SK-N-SH (cell line): ENCODE results near the gene WHAMM. TPM values are rescaled to one million over a fixed set of nuclear protein-coding genes. Genes with fewer than 3 reads are reported as not detected.

ENCODE experiments used
- CTCF ChIA-PET: fragments of 300-600, 350-600 bp; formaldehyde crosslinking; extraction: SDS; loops from one replicate; lab custom pipeline; 2021; lab: Yijun Ruan, JAX
- POLR2A ChIA-PET: fragments of 350-600 bp; sonication (Branson Sonifier 250); formaldehyde crosslinking; extraction: SDS; loops from one replicate; lab custom pipeline; 2020; ENCODE audit warnings: antibody characterized with exemption, inconsistent platforms; lab: Yijun Ruan, JAX
- DNase-seq: peaks from one replicate; pipeline ENCODE4 v3.0.0; 2012
- H2AFZ ChIP-seq: fragments of 200-600 bp; sonication (generic); 2 replicates; pipeline ENCODE4 v1.8.1; 2016; ENCODE audit warnings: antibody characterized with exemption, mild to moderate bottlenecking, low read depth
- H3F3A ChIP-seq: fragments of 200-600 bp; sonication (generic); replicated peaks from 2 replicates; pipeline ENCODE3; 2016; ENCODE audit warnings: antibody characterized with exemption, mild to moderate bottlenecking; ENCODE audit not compliant: insufficient read depth
- H3K27ac ChIP-seq, 2 experiments: fragments of 200-500 bp in 1 of 2; fragments of 200-600 bp in 1 of 2; sonication (Bioruptor generic) in 1 of 2; sonication (generic), shearing (Covaris generic) in 1 of 2; 2 replicates each; pipeline versions ENCODE4 v1.5.1 to v1.6.1; 2014 to 2016; ENCODE audit warnings: low read depth in 2 of 2, inconsistent platforms in 1 of 2, low read length in 1 of 2, mild to moderate bottlenecking in 1 of 2, mixed read lengths in 1 of 2
- H3K27me3 ChIP-seq: fragments of 200-600 bp; sonication (generic), shearing (Covaris generic); 2 replicates; pipeline ENCODE4 v1.6.1; 2016; ENCODE audit warnings: mixed run types; ENCODE audit not compliant: insufficient read depth
- H3K36me3 ChIP-seq, 2 experiments: fragments of 200-500 bp in 1 of 2; fragments of 200-600 bp in 1 of 2; sonication (Bioruptor generic) in 1 of 2; sonication (generic) in 1 of 2; replicated peaks in 1 of 2; 2 replicates each; pipeline versions ENCODE3 to v1.5.1; 2014 to 2016; ENCODE audit warnings: low read length in 1 of 2, mild to moderate bottlenecking in 1 of 2; ENCODE audit not compliant: insufficient read depth in 2 of 2, control insufficient read depth in 1 of 2
- H3K4me1 ChIP-seq, 2 experiments: fragments of 200-500 bp in 1 of 2; fragments of 200-600 bp in 1 of 2; sonication (Bioruptor generic) in 1 of 2; sonication (generic), shearing (Covaris generic) in 1 of 2; 2 replicates each; pipeline versions ENCODE4 v1.5.1 to v1.6.1; 2014 to 2016; ENCODE audit warnings: low read depth in 1 of 2, low read length in 1 of 2, mixed run types in 1 of 2; ENCODE audit not compliant: insufficient read depth in 2 of 2, control insufficient read depth in 1 of 2
- H3K4me2 ChIP-seq: fragments of 200-600 bp; sonication (generic), shearing (Covaris generic); 2 replicates; pipeline ENCODE4 v1.6.1; 2017; ENCODE audit warnings: mixed run types
- H3K4me3 ChIP-seq, 2 experiments: fragments of 200-500 bp in 1 of 2; fragments of 200-600 bp in 1 of 2; sonication (Bioruptor generic) in 1 of 2; sonication (generic), shearing (Covaris generic) in 1 of 2; 2 replicates each; pipeline versions ENCODE4 v1.5.1 to v1.8.1; 2014 to 2016; ENCODE audit warnings: low read depth in 2 of 2, inconsistent platforms in 1 of 2, low read length in 1 of 2, mild to moderate bottlenecking in 1 of 2, mixed read lengths in 1 of 2, moderate library complexity in 1 of 2
- H3K79me2 ChIP-seq: fragments of 200-600 bp; sonication (generic); 2 replicates; pipeline ENCODE4 v1.8.1; 2017; ENCODE audit warnings: mild to moderate bottlenecking; ENCODE audit not compliant: insufficient read depth
- H3K9ac ChIP-seq: fragments of 200-600 bp; sonication (generic); 2 replicates; pipeline ENCODE4 v1.6.1; 2017; ENCODE audit warnings: mixed run types
- H3K9me2 ChIP-seq: fragments of 200-600 bp; sonication (generic); 2 replicates; pipeline ENCODE4 v1.6.1; 2017; ENCODE audit warnings: mixed run types
- H3K9me3 ChIP-seq: fragments of 200-600 bp; sonication (generic); 2 replicates; pipeline ENCODE4 v1.6.1; 2017; ENCODE audit warnings: mixed run types, mild to moderate bottlenecking, moderate library complexity
- H4K20me1 ChIP-seq: fragments of 200-600 bp; sonication (generic); 2 replicates; pipeline ENCODE4 v1.6.1; 2017; ENCODE audit warnings: mild to moderate bottlenecking, mixed run types; ENCODE audit not compliant: insufficient read depth
- EP300 ChIP-seq, 2 experiments: IDR thresholded peaks; 2 replicates each; pipeline versions ENCODE4 v1.4.0 to v1.6.1; 2012; ENCODE audit warnings: borderline replicate concordance in 1 of 2, low read depth in 1 of 2, low read length in 1 of 2
- EZH2phosphoT487 ChIP-seq: fragments of 200-600 bp; sonication (generic); IDR thresholded peaks from 2 replicates; pipeline ENCODE4 v1.6.1; 2017; ENCODE audit warnings: low read depth, mixed run types, mild to moderate bottlenecking, antibody characterized with exemption, moderate library complexity, borderline replicate concordance
- FOXJ3 ChIP-seq: sonication (generic); formaldehyde crosslinking; IDR thresholded peaks from 2 replicates; pipeline ENCODE4 v1.5.1; 2020; ENCODE audit warnings: mild to moderate bottlenecking, missing genetic modification reagents
- FOXM1 ChIP-seq: IDR thresholded peaks from 2 replicates; pipeline ENCODE4 v1.4.0; 2012; ENCODE audit warnings: low read depth, mild to moderate bottlenecking
- GATA2 ChIP-seq: sonication (generic); formaldehyde crosslinking; IDR thresholded peaks from 2 replicates; pipeline ENCODE4 v1.5.0; 2020; ENCODE audit warnings: mild to moderate bottlenecking, missing genetic modification reagents
- IRF3 ChIP-seq: fragments of 150-350 bp; IDR thresholded peaks from 2 replicates; pipeline ENCODE4 v1.6.1; 2016; ENCODE audit warnings: mild to moderate bottlenecking, low read depth, low read length
- RFX5 ChIP-seq: IDR thresholded peaks from 2 replicates; pipeline ENCODE4 v1.6.1; 2012; ENCODE audit warnings: mild to moderate bottlenecking, improper control_type of control experiment, low read length
- SIN3A ChIP-seq: IDR thresholded peaks from 2 replicates; pipeline ENCODE4 v1.6.1; 2012; ENCODE audit warnings: low read depth, mild to moderate bottlenecking, low read length, moderate library complexity, borderline replicate concordance
- SMC3 ChIP-seq: IDR thresholded peaks from 2 replicates; pipeline ENCODE4 v1.6.1; 2012; ENCODE audit warnings: low read depth, low read length, improper control_type of control experiment
- TAF1 ChIP-seq: IDR thresholded peaks from 2 replicates; pipeline ENCODE4 v1.6.1; 2012; ENCODE audit warnings: low read depth, mild to moderate bottlenecking, low read length, moderate library complexity, borderline replicate concordance
- ZBTB33 ChIP-seq: IDR thresholded peaks from 2 replicates; pipeline ENCODE4 v1.4.0; 2012; ENCODE audit warnings: low read depth, borderline replicate concordance
- WGBS: methylation state at CpG from one replicate; pipeline ENCODE4 v1.1.6; 2017; ENCODE audit warnings: low lambda C conversion rate; 5-methylcytosine and 5-hydroxymethylcytosine counted together
- polyA plus RNA-seq, 3 experiments: library from polyadenylated mRNA; depleted of rRNA; stranded (reverse); fragments of >200 nt; gene quantifications; 2 replicates each; pipeline ENCODE4 v1.2.3, GENCODE V29; 2012
- TF ChIP-seq, protein P1 (sequence below): fragments of 150-350 bp; IDR thresholded peaks from 2 replicates; pipeline ENCODE4 v1.6.1; 2017; ENCODE audit warnings: antibody characterized with exemption, low read length, low read depth, borderline replicate concordance

WHAMM gene
- polyA plus RNA-seq, 1 of the 3 experiments (the other 2 are of a cell fraction): 2.3 TPM

- POLR2A ChIA-PET: no interaction called here
Measured at GRCh38 chr15:82781349-82781748, 28.1 kb upstream of the WHAMM start.

DNA sequence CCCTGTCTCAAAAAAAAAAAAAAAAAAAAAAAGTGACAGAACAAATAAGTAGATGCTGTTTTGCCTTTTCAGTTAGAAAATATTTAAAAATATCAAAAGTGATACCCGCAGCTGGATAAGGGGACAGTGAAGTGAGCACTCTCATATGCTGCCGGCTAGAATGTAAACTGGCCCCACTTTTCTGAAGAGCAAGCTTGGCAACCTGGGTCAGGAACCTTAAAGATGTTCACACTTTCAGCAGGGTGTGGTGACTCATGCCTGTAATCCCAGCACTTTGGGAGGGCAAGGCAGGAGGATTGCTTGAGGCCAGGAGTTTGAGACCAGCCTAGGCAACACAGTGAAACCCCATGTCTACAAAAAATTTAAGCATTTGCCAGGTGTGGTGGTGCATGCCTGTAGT, 20.9 kb upstream of the WHAMM start:
- H3K4me2 ChIP-seq: no peak overlapping the region
- H4K20me1 ChIP-seq: no peaks in the 10 kb centered on the region
- H3K36me3 ChIP-seq: no peaks in the 10 kb centered on the region
- no peaks in the 10 kb centered on the region; the same call in 1 of the 2 replicates for H3K9me3 ChIP-seq
- H3K9me2 ChIP-seq: no peaks in the 10 kb centered on the region
- no peaks in the 10 kb centered on the region for H3K27me3 ChIP-seq
- 86% methylated on average over 2 of the region's 2 CpGs for WGBS
- no peaks in the 10 kb centered on the region for H3K4me1 ChIP-seq
- no peak for TF ChIP-seq FOXJ3 (CRISPR knock-in tag)
- no peak for TF ChIP-seq RFX5
- no peak for TF ChIP-seq SMC3
- TF ChIP-seq, protein P1, sequence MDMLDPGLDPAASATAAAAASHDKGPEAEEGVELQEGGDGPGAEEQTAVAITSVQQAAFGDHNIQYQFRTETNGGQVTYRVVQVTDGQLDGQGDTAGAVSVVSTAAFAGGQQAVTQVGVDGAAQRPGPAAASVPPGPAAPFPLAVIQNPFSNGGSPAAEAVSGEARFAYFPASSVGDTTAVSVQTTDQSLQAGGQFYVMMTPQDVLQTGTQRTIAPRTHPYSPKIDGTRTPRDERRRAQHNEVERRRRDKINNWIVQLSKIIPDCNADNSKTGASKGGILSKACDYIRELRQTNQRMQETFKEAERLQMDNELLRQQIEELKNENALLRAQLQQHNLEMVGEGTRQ: no peak
- no peak for TF ChIP-seq FOXM1
- no peak for TF ChIP-seq ZBTB33
- no peak for TF ChIP-seq IRF3
- no peak for TF ChIP-seq TAF1
- TF ChIP-seq EP300 (IDR thresholded peaks at IDR 0.05; ENCODE audit: borderline replicate concordance in 1 of 2, low read depth in 1 of 2, low read length in 1 of 2): no peak
- TF ChIP-seq EZH2phosphoT487: no peak
- no peak for TF ChIP-seq GATA2
- ChIA-PET CTCF (no interaction called here), POLR2A (no interaction called here)
- no peak for DNase-seq
- H3F3A ChIP-seq: no peaks in the 10 kb centered on the region
- H2AFZ ChIP-seq: no peak overlapping the region
- H3K79me2 ChIP-seq: no peaks in the 10 kb centered on the region
- no peak overlapping the region for H3K27ac ChIP-seq
- no peak overlapping the region for H3K9ac ChIP-seq
- no peak overlapping the region for H3K4me3 ChIP-seq

More at GRCh38 chr15:82781349-82781748, 28.1 kb upstream of the WHAMM start:
- Histone ChIP-seq H3K36me3 (no peaks in the 10 kb centered on the region), H3K4me2 (no peak overlapping the region), H3F3A (no peaks in the 10 kb centered on the region), H3K9me2 (no peaks in the 10 kb centered on the region), H3K27ac (no peak overlapping the region), H3K27me3 (no peaks in the 10 kb centered on the region), H4K20me1 (no peaks in the 10 kb centered on the region), H3K79me2 (no peaks in the 10 kb centered on the region), H2AFZ (no peak overlapping the region), H3K4me3 (no peak overlapping the region), H3K9ac (no peak overlapping the region), H3K9me3 (no peaks in the 10 kb centered on the region), H3K4me1 (no peaks in the 10 kb centered on the region)
- no peak for TF ChIP-seq SIN3A
- CTCF ChIA-PET: interaction anchor here (1.1 kb wide), 1 partner anchor 11 kb away, joined by 3 read pairs; no protein-coding TSS in a partner anchor
- 63% methylated on average over 4 of the region's 4 CpGs for WGBS
- DNase-seq: no peak
